Measurements from ENCODE around the gene CBR3.

CBR3 gene

GRCh38 chr21:36156815-36157670, 22.2 kb downstream of the CBR3 start, which contains the start of gene DOP1B:
DOP1B (plus strand) TSS chr21:36156824; CDS start chr21:36164734, 7,910 bp downstream.
- DNase-seq: no peak

GRCh38 chr21:36159356-36159921, 24.6 kb downstream of the CBR3 start:
- DNase-seq: no peak

- DNase-seq: no peak
These were observed 25.9 kb downstream of the CBR3 start for GRCh38 chr21:36160850-36161178.

- no peak for DNase-seq
These were observed 27.8 kb downstream of the CBR3 start for GRCh38 chr21:36162631-36163030.

- DNase-seq: no peak
These were observed 29.2 kb downstream of the CBR3 start for GRCh38 chr21:36163750-36164741.

GRCh38 chr21:36165356-36165755, 30.5 kb downstream of the CBR3 start:
- no peak for DNase-seq

GRCh38 chr21:36166705-36167104, 31.8 kb downstream of the CBR3 start:
- no peak for DNase-seq

GRCh38 chr21:36167541-36167940, 32.7 kb downstream of the CBR3 start:
- DNase-seq: no peak

- DNase-seq: no peak
These were observed 34.7 kb downstream of the CBR3 start for GRCh38 chr21:36169470-36170128.

GRCh38 chr21:36170823-36171222, 35.9 kb downstream of the CBR3 start:
- no peak for DNase-seq

- no peak for DNase-seq
These were observed 36.5 kb downstream of the CBR3 start for GRCh38 chr21:36171336-36171735.

- DNase-seq: no peak
These were observed 37.0 kb downstream of the CBR3 start for GRCh38 chr21:36171741-36172331.

GRCh38 chr21:36174780-36175179, 39.9 kb downstream of the CBR3 start:
- no peak for DNase-seq

- DNase-seq: peak; percentile 28
These were observed 41.1 kb downstream of the CBR3 start for GRCh38 chr21:36175771-36176565.

- no peak for DNase-seq
These were observed 43.5 kb downstream of the CBR3 start for GRCh38 chr21:36178349-36178748.

GRCh38 chr21:36179145-36179544, 44.3 kb downstream of the CBR3 start:
- DNase-seq: no peak

GRCh38 chr21:36180963-36181362, 46.1 kb downstream of the CBR3 start:
- DNase-seq: no peak

GRCh38 chr21:36183144-36183795, 48.4 kb downstream of the CBR3 start:
- no peak for DNase-seq

GRCh38 chr21:36184545-36184944, 49.7 kb downstream of the CBR3 start:
- DNase-seq: no peak

- DNase-seq: no peak
These were observed 50.6 kb downstream of the CBR3 start for GRCh38 chr21:36185523-36185922.

- no peak for DNase-seq
These were observed 51.2 kb downstream of the CBR3 start for GRCh38 chr21:36186081-36186480.

Measured in NCI-H524 treated with DMSO at 0.1 percent for 48 hours (cell line).